ENCODE data around the gene SERTAD4. TPM values are rescaled to one million over a fixed set of nuclear protein-coding genes. Genes with fewer than 3 reads are reported as not detected.
"Not testable (repeated sequence)": the region's sequence is repeated elsewhere in the genome, so short reads cannot be mapped to it uniquely, and the experiment has no call there.

SERTAD4 gene
- not detected for total RNA-seq

DNA sequence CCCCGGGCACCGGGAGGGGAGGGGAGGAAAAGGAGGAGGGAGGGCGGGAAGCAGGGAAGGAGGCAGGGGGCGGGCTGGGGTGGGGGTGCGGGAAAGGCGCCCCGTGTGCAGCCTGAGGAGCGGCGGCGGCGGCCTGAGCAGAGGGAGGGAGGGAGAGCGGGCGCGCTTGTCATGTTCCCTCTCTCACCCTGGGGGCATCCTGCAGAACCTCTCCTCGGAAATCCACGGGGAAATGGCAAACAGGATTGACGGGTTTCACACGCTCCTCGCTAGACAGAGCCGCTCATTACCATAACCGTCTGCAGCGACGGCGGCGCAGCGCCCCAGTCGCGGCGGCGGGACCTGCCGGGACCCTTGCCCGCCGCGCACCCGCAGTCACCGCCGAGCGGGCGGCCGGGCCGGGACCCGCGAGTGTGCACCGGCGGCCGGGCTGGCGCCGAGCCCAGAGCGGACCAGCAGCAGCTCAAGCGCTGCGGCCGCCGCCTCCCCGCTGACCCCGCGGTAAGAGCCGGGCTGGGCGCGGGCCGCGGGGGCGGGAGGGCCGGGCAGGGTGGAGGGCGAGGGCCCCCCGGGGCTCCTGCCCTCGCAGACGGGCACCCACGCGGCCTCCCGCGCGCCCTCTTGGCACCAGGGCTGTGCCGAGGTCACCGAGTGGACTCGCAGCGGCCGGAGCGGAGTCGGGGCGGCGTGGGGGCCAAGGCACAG, at the start of gene SERTAD4:
Gene SERTAD4 (plus strand): TSS at position 286 of the 705 bp plus-strand sequence. CDS start 5,165 bp downstream, outside the sequence.
- no peaks in the 10 kb centered on the region for H3K36me3 Mint-ChIP-seq
- DNase-seq (ENCODE audit: low spot score) (no peak), ATAC-seq (peak; percentile 32 to 49)
- no peak within 1 kb of the TSS for H3K27ac Mint-ChIP-seq
- peaks cover 0 to 7% of the 10 kb centered on the region in 2 donors for H3K4me1 Mint-ChIP-seq (ENCODE audit: low read depth in 2 of 2)
- peak within 1 kb of the TSS; percentile 78 for H3K4me3 Mint-ChIP-seq
- H3K9me3 Mint-ChIP-seq = no peaks in the 10 kb centered on the region
- peaks cover 27 to 51% of the 10 kb centered on the region in 2 donors for H3K27me3 Mint-ChIP-seq

DNA sequence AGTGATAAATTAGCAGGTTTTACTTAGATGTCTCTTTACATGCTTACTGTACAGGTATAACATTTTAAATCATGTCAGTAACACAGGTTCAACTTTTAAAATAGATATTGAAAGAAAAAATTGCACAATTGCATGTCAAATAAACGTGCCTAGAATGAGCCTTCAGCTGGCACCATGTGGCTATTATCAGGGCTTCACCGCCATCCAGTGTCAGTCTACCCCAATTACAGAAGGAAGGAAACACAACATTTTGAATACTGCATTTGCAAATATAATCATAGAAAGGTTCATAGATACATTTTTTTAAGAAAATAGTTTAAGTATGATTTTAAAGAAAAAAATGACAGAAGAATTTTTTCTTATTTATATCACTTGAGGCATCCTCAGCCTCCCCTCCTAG, 47.5 kb upstream of the SERTAD4 start:
- Mint-ChIP-seq H3K27ac (no peak overlapping the region), H3K27me3 (peaks cover 0 to 2% of the 10 kb centered on the region in 2 donors), H3K36me3 (no peaks in the 10 kb centered on the region), H3K4me3 (no peak overlapping the region), H3K9me3 (peaks cover 2% of the 10 kb centered on the region), H3K4me1 (ENCODE audit: low read depth in 2 of 2) (no peaks in the 10 kb centered on the region)
- no peak for DNase-seq (ENCODE audit: low spot score)
- ATAC-seq = no peak

DNA sequence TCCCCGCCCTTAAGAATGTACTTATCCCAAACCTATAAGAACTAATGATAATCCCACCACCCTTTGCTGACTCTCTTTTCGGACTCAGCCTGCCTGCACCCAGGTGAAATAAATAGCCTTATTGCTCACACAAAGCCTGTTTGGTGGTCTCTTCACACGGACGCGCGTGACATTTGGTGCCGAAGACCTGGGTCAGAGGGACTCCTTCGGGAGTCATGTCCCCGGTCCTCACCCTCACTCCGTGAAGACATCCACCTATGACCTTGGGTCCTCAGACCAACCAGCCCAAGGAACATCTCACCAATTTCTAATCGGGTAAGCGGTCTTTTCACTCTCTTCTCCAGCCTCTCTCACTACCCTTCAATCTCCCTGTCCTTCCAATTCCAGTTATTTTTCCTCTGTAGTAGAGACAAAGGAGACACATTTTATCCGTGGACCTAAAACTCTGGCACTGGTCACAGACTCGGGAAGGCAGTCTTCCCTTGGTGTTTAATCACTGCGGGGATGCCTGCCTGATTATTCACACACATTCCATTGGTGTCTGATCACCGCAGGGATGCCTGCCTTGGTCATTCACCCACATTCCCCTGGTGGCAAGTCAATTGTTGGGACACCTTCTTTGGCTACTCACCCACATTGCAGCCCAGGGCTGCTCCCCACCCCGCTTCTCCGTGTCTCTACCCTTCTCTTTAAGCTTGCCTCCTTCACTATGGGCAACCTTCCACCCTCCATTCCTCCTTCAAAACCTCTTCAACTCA, 44.6 kb upstream of the SERTAD4 start:
- not testable (repeated sequence) for ATAC-seq; H3K27me3 Mint-ChIP-seq; H3K4me1 Mint-ChIP-seq (ENCODE audit: low read depth in 2 of 2)

DNA sequence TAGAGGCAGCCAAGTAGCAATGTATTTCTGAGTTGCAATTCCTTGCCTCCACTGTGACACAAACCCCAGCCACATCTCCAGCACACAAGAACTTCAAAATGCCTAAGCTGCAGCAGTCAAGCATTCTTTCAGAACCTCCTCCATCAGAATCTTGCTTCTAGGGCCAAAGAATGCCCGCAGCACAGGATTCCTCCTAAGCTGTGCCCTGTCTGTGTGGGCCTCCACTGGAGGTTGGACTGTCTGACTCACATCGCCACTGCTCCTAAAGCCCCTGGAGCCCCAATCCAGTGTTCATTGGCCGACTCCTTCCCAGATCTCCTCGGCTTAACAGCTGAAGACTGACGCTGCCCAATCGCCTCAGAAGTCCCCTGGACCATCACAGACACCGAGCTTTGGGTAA, 43.2 kb upstream of the SERTAD4 start:
- H3K36me3 Mint-ChIP-seq = no peaks in the 10 kb centered on the region
- no peaks in the 10 kb centered on the region for H3K9me3 Mint-ChIP-seq
- no peaks in the 10 kb centered on the region for H3K27me3 Mint-ChIP-seq
- no peak overlapping the region for H3K27ac Mint-ChIP-seq
- H3K4me3 Mint-ChIP-seq = no peak overlapping the region
- H3K4me1 Mint-ChIP-seq (ENCODE audit: low read depth in 2 of 2) = no peaks in the 10 kb centered on the region
- ATAC-seq = no peak
- DNase-seq (ENCODE audit: low spot score) = no peak

More for the DNA sequence above, 44.6 kb upstream of the SERTAD4 start:
- DNase-seq (ENCODE audit: low spot score); H3K36me3 Mint-ChIP-seq; H3K27ac Mint-ChIP-seq; H3K4me3 Mint-ChIP-seq; H3K9me3 Mint-ChIP-seq: not testable (repeated sequence)

DNA sequence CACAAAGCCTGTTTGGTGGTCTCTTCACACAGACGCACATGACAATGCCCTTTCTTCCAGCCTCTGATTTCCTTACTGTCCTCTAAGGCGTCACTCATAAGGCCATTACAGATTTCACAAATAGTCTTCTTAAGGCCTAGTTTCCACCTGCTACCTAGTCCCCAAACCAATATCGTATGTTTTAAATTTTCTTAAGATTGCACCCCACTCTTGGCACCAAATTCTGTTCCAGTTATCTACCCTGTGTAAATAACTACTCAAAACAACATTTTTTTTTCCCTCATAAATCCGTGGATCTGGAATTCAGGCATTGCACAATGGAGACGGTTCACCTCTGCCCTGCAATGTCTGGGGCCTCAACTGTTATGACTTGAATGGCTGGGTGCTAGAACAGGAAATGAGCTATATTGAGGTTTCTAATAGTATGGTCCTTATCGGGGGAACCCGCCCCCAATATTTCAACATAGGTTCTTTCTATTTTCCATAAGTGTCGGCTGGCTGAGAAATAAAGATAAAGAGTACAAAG, 36.9 kb upstream of the SERTAD4 start:
- Mint-ChIP-seq H3K27me3 (peaks cover 0 to 1% of the 10 kb centered on the region in 2 donors), H3K4me3 (no peak overlapping the region), H3K9me3 (no peaks in the 10 kb centered on the region), H3K4me1 (ENCODE audit: low read depth in 2 of 2) (no peaks in the 10 kb centered on the region), H3K36me3 (no peaks in the 10 kb centered on the region), H3K27ac (no peak overlapping the region)
- no peak for ATAC-seq
- no peak for DNase-seq (ENCODE audit: low spot score)

DNA sequence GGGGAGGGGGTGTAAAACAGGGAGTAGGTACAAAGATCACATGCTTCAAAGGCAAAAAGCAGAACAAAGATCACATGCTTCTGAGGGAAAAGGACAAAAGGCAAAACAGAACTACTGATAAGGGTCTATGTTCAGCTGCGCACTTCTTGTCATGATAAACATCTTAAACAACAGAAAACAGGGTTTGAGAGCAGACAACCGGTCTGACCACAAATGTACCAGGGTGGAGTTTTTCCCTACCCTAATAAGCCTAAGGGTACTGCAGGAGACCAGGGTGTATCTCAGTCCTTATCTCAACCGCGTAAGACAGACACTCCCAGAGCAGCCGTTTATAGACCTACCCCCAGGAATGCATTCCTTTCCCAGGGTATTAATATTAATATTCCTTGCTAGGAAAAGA, 36.3 kb upstream of the SERTAD4 start:
- H3K27me3 Mint-ChIP-seq; H3K9me3 Mint-ChIP-seq; H3K27ac Mint-ChIP-seq; H3K4me1 Mint-ChIP-seq (ENCODE audit: low read depth in 2 of 2); H3K4me3 Mint-ChIP-seq; ATAC-seq; DNase-seq (ENCODE audit: low spot score); H3K36me3 Mint-ChIP-seq: not testable (repeated sequence)

DNA sequence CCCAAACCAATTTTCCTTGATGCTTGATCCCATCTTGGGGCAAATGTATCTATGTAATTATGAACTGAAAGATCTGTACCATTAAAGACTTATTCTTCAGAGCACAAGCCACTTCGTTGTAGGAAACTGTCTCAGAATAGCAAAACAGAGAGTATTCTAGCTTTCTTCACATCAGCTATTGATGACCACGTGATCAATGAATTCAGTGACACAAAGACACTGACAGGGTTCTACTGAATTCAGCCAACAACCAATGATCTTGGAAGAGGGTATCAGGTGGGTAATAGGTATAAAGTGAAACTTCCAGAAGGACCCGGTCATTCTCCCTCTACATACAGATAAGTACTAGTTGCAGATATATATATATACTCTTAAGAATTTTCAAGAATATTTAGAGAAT, 33.8 kb upstream of the SERTAD4 start:
- ATAC-seq (no peak), DNase-seq (ENCODE audit: low spot score) (no peak)
- no peaks in the 10 kb centered on the region for H3K4me1 Mint-ChIP-seq (ENCODE audit: low read depth in 2 of 2)
- H3K36me3 Mint-ChIP-seq = no peaks in the 10 kb centered on the region
- no peak overlapping the region for H3K4me3 Mint-ChIP-seq
- H3K9me3 Mint-ChIP-seq = no peaks in the 10 kb centered on the region
- no peak overlapping the region for H3K27ac Mint-ChIP-seq
- peaks cover 2 to 9% of the 10 kb centered on the region in 2 donors for H3K27me3 Mint-ChIP-seq

DNA sequence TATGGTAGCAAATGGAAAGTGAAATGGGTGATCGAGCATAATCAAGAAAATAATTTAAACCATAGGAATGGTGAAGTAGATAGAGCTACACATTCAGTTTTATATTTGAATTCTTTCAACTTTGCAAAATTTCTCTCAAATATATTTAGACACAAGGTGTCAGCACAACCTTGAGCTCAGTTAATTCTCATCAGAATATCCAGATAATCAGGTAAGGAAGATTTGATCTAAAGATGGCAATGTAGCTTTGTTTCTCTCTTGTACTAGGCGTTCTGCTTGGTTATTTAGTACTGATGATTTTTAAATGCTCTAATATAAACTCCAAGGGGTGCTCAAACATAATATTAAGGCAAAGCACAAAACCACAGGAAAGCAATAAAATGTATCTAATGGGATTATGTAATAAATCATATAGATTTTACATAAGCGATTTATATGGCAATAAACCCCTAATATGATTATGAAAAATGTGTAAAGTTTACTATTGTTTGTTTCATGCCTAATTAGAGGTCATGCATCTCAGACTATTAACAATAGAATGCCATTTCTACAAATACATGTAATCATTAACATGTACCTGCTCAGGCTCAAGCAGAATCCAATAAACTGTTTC, 32.4 kb upstream of the SERTAD4 start:
- no peak overlapping the region for H3K27ac Mint-ChIP-seq
- no peaks in the 10 kb centered on the region for H3K4me1 Mint-ChIP-seq (ENCODE audit: low read depth in 2 of 2)
- peaks cover 2 to 9% of the 10 kb centered on the region in 2 donors for H3K27me3 Mint-ChIP-seq
- no peaks in the 10 kb centered on the region for H3K36me3 Mint-ChIP-seq
- DNase-seq (ENCODE audit: low spot score) (no peak), ATAC-seq (no peak)
- H3K4me3 Mint-ChIP-seq = no peak overlapping the region
- no peaks in the 10 kb centered on the region for H3K9me3 Mint-ChIP-seq

DNA sequence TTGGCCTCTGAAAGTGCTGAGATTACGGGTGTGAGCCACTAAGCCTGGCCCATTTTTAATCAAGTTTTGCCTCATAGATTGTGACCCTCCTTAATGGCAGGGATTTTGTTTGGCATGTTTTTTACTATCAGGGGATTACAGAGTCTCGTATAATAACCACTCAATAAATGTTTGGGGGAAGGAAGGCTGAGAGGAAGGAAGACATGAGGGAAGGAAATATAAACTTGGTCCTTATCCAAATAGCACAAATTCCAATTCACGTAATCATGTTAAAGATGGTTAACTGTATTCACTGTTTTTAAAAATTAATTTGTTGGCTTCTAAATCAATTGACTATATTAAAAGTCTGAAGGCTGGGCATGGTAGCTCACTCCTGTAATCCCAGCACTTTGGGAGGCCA, 30.9 kb upstream of the SERTAD4 start:
- Mint-ChIP-seq H3K9me3 (no peaks in the 10 kb centered on the region), H3K4me3 (no peak overlapping the region), H3K27me3 (peaks cover 2 to 9% of the 10 kb centered on the region in 2 donors), H3K27ac (no peak overlapping the region), H3K4me1 (ENCODE audit: low read depth in 2 of 2) (no peaks in the 10 kb centered on the region), H3K36me3 (no peaks in the 10 kb centered on the region)
- DNase-seq (ENCODE audit: low spot score) (no peak), ATAC-seq (no peak)

DNA sequence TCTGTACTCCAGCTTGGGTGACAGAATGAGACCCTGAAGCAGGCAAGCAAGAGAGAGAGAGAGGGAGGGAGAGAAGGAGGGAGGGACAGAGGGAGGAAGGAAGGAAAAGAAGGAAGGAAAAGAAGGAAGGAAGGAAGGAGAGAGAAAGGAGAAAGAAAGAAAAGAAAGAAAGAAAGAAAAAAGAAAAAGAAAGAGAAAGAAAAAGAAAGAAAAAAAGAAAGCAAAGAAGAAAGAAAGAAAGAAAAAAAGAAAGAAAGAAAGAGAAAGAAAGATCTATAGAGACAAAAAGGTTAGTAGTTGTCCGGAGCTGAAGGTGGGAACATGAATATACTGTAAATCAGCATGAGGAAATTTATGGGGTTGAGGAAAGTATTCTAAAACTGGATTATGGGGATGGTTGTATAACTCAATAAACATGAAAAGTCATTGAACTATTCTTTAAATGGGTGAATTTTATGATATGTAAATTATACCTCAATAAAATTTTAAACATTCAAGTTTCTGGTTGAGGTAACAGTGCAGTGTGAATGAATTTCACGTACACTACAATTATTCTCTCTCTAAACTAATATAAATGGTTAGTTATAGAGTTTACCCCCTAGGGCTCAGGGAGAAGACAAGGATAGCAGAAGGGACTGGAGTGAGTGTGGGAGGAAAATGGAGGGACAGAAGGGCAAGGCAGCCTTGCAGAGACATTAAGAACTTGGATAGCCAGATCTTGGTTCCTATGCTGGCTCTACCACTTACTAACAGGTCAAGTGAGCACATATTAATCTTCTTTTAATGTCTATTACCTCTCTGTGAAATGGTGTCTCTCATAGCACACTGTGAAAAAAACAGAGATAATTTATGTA, 24.8 kb upstream of the SERTAD4 start:
- no peak for DNase-seq (ENCODE audit: low spot score)
- Mint-ChIP-seq H3K4me3 (no peak overlapping the region), H3K27ac (no peak overlapping the region), H3K36me3 (no peaks in the 10 kb centered on the region), H3K9me3 (no peaks in the 10 kb centered on the region), H3K4me1 (ENCODE audit: low read depth in 2 of 2) (no peaks in the 10 kb centered on the region), H3K27me3 (peaks cover 0 to 14% of the 10 kb centered on the region in 2 donors)
- no peak for ATAC-seq

DNA sequence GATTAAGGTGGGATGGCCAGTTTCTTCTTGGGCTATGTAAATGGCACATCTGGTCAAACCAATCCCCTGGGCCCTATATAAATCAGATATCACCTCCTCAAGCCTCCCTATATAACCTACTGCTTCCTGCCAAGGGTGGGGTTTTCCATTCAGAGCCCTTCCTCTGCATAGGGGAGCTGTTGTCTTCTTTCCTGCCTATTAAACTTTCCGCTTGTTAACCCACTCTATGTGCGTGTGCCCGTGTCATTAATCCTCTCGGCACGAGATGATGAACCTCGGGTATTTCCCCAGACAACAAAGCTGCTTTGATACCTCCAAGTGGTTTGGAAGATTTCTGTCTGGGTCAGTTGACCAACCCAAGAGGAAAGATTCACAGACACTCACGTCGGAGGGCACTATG, 19.3 kb upstream of the SERTAD4 start:
- H3K4me1 Mint-ChIP-seq (ENCODE audit: low read depth in 2 of 2) = no peaks in the 10 kb centered on the region
- H3K4me3 Mint-ChIP-seq = no peak overlapping the region
- H3K36me3 Mint-ChIP-seq = no peaks in the 10 kb centered on the region
- no peak overlapping the region for H3K27ac Mint-ChIP-seq
- H3K9me3 Mint-ChIP-seq = peaks cover 4% of the 10 kb centered on the region
- DNase-seq (ENCODE audit: low spot score) = no peak
- H3K27me3 Mint-ChIP-seq = peaks cover 23 to 28% of the 10 kb centered on the region in 2 donors
- no peak for ATAC-seq

DNA sequence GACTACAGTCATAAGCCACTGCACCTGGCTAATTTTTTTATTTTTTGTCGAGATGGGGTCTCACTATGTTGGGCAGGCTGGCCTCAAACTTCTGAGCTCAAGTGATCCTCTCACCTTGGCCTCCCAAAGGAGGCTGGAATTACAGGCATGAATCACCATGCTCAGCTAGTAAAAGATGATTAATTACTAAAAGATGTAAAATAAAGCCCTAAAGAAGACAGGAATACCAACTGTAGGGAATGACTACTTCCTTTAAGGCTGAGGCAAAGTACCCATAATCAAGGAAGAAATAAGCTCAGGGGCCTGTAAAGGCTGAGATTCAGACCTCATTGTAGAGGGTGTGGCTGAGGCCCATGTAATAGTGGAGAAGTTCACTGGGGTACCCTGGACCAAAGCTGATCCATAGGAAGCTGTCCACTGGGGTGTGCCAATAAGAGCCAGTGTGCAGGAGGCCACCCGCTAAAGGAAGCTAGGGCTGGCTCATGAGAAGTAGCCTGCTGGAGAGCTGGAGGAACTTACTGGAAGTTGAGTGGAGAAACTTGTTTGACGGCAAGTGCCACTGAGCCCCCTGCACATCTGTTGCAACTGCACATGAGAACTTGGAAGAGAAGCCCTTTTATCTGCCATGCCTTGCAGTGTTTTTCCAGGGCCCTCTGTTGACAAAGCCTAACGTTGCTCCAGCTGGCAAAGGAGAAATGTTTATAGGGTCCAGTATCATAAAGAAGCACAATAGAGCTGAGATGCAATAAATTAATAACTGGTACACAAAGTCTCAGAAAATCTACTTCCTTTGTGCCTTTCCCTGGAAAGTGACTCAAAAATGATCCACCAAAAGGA, 17.8 kb upstream of the SERTAD4 start:
- no peaks in the 10 kb centered on the region for H3K4me1 Mint-ChIP-seq (ENCODE audit: low read depth in 2 of 2)
- H3K27me3 Mint-ChIP-seq = peaks cover 23% of the 10 kb centered on the region in 2 donors
- ATAC-seq (no peak), DNase-seq (ENCODE audit: low spot score) (no peak)
- H3K4me3 Mint-ChIP-seq = no peak overlapping the region
- H3K36me3 Mint-ChIP-seq = no peaks in the 10 kb centered on the region
- no peak overlapping the region for H3K27ac Mint-ChIP-seq
- H3K9me3 Mint-ChIP-seq = peaks cover 4% of the 10 kb centered on the region

DNA sequence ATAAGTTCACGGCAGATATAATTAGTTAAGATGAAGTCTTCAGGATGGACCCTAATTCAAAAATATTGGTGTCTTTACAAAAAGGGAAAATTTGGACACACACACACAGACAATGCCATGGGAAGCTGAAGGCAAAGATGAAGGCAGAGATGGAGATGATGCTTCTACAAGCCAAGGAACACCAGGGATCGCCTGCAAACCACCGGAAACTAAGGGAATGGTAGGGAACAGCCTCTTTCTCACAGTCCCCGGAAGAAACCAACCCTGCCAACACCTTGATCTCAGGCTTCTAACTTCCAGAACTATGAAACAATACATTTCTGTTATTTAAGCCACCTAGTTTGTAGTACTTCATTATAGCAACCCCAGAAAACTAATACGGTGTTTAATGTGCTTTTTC, 15.1 kb upstream of the SERTAD4 start:
- no peak for ATAC-seq
- no peaks in the 10 kb centered on the region for H3K36me3 Mint-ChIP-seq
- peaks cover 18 to 33% of the 10 kb centered on the region in 2 donors for H3K27me3 Mint-ChIP-seq
- no peak overlapping the region for H3K27ac Mint-ChIP-seq
- H3K4me1 Mint-ChIP-seq (ENCODE audit: low read depth in 2 of 2) = no peaks in the 10 kb centered on the region
- H3K9me3 Mint-ChIP-seq = peaks cover 4% of the 10 kb centered on the region
- H3K4me3 Mint-ChIP-seq = no peak overlapping the region
- DNase-seq (ENCODE audit: low spot score) = no peak

All from natural killer cell treated with Interleukin-12 subunit alpha and Interleukin-12 subunit beta and Interleukin-15 and Interleukin-18, amount 100 ng/mL, for 72 hours (primary cell).